ENCODE results near the gene RGS13.

DNA sequence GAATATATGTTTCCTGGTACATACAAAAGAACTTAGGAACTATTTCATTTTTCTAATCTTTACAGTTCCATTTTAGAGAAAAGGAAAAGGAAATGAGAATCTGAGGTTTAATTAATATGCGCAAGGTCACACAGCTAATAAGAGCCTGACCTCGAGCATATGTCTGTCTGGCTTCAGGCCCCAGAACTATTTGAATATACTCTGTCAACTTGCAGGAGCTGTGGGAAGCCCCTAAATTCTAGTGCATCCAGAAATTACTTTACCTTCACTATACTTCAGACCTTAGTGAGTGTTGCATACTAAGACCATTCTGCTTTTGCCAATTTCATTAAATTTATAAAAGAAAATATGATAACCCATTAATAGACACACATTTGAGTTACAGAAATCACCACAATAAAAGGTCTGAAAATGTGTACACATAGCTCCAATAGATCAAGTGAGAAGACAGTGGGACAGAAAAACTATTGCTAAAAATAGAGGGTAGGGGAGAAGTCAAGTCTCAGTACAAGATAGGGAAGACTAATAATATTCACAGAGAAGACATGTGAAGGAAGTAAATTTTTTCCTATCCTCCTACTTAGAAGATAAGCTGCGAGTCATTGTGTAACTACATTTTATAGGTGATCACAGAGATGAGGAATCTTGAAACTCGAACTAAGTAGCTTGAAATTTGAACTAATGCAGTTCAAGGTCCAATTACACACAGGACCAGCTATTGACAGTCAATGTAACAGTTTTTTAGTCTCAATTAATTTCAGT lies 3.8 kb downstream of the RGS13 start:
- TF ChIP-seq POLR2A (IDR thresholded peaks at IDR 0.05): no peak
- TF ChIP-seq, protein P1, sequence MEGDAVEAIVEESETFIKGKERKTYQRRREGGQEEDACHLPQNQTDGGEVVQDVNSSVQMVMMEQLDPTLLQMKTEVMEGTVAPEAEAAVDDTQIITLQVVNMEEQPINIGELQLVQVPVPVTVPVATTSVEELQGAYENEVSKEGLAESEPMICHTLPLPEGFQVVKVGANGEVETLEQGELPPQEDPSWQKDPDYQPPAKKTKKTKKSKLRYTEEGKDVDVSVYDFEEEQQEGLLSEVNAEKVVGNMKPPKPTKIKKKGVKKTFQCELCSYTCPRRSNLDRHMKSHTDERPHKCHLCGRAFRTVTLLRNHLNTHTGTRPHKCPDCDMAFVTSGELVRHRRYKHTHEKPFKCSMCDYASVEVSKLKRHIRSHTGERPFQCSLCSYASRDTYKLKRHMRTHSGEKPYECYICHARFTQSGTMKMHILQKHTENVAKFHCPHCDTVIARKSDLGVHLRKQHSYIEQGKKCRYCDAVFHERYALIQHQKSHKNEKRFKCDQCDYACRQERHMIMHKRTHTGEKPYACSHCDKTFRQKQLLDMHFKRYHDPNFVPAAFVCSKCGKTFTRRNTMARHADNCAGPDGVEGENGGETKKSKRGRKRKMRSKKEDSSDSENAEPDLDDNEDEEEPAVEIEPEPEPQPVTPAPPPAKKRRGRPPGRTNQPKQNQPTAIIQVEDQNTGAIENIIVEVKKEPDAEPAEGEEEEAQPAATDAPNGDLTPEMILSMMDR (IDR thresholded peaks at IDR 0.05): no peak
